Activated T-cell treated with anti-CD3 and anti-CD28 coated beads, Interleukin-2, amount 50 U/mL, for 48 hours (primary cell): Measurements from ENCODE around the gene ECHDC3.

Experiments used
- DNase-seq, 2 experiments: peaks; one replicate each; pipeline ENCODE4 v3.0.0-alpha.2; 2020

ECHDC3 gene

DNA sequence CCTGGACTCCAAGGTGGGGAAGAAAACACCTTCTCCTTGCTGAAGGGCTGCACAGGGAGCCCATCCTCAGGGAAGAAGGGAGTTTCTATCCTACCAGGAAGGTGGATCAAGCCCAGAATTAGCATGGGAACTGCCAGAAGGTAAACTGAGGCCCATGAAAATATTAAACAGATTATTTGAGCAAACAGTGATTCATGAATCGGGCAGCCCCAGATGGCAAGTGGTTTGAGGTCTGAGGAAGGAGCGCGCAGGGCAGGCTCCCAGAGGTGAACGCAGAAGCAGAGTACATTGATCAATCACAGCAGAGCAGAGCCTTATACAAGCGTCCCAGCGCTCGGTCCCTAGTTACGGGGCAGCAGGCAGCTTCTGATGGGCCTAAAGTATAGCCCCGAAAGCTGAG lies 45.2 kb downstream of the ECHDC3 start:
- no peak for DNase-seq

DNA sequence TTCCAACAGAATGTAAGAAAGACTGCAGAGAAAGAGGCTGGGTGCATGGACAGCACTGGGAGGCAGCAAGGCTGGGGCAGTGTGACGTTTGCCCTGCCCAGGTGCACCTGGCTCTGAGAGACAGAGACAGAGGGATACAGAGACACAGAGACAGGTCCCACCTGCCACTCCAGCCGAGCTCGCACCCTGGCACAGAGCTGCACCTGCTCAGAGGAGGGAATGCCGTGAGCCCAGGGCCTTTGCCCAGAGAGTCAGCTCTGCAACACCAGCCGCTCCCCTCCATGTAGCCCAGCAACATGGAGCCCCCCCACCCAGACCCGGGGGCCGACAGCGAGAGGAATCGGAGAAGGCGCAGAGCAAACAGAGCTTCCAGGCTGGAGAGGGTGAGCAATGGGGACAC lies 45.7 kb downstream of the ECHDC3 start:
- DNase-seq: no peak

DNA sequence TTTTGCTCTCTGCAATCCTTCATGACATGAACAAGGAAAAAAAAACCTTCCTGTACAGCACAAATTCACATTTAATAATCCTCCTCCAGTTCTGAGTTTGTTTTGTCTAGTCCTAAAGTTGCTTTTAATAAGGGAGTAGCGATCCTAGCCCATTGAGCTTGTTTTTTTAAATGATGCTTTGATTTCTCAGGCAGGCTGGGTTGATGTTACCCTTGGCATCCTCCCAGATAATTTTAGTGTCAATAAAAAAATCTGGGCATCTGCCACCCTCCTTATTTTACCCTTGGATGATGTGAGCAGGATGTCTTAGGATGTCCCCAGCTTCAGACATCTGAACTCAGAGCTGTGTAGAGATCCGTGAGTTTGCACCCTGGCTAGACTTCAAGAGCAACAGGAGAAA lies 47.1 kb downstream of the ECHDC3 start:
- no peak for DNase-seq

DNA sequence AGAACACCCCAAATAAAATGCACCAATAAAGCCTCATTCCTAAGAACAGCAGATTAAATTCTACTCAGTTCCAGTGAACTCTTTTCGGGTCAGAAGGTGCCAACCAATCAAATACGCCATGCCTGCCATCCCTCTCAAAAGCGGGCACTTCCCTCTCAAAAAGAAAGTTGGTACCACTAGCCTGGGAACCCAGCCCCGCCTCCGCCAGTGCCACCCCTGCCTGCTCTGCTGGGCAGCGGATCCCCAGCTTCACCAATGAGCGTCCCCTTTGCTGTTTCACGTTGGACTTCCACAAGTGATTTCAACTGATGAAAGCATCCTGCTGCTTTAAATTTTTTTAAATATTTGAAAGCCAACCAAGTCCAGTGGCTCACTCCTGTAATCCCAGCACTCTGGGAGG lies 47.8 kb downstream of the ECHDC3 start:
- DNase-seq: no peak

DNA sequence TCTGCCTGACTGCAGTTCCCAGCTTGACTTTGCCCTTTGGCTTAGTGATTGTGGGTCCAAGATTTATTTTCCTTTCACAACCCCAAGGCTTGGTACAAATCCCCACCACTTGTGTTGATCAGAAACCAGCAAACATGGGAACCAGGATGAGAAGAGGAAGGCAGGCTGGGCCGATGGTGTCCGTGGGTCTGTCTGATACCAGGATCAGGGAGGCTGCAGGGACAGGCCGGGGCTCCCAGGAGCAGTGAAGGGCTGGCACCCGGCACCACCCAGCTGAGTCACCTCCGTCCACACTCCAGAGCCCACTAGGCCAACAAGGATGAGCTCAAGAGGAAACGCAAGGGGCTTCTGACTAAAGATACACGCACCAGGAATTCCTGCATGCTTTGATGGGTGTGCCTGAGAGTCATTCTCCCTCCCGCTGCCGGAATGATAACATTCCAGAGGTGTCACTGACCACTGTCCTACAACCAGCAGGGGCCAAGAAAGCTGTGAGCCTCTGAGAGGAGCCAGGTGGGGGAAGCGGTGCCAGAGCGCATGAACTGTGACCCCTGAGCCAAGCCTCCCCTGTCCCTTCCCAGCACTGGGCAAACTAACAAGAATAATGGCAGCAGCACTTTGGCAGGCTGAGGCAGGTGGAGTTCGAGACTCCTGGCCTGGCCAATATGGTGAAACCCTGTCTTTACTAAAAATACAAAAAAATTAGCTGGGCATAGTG lies 51.7 kb downstream of the ECHDC3 start:
- no peak for DNase-seq

DNA sequence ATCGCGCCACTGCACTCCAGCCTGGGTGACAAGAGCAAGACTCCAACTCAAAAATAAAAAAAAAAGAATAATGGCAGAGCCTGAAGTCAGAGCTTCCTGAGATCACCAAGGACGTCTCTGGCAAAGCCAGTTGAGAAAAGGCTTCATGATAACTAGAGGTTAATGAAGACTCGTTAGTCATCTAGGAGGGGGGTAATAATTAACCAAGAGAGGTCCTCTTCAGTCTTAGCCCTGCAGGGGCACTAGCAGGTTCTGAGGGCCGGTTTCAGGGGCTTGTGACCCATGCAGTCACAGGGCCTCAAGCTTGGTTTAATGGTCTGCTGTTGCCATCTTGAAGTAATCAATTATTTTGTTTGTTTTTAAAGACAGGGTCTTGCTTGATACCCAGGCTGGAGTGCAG lies 52.4 kb downstream of the ECHDC3 start:
- DNase-seq: no peak

DNA sequence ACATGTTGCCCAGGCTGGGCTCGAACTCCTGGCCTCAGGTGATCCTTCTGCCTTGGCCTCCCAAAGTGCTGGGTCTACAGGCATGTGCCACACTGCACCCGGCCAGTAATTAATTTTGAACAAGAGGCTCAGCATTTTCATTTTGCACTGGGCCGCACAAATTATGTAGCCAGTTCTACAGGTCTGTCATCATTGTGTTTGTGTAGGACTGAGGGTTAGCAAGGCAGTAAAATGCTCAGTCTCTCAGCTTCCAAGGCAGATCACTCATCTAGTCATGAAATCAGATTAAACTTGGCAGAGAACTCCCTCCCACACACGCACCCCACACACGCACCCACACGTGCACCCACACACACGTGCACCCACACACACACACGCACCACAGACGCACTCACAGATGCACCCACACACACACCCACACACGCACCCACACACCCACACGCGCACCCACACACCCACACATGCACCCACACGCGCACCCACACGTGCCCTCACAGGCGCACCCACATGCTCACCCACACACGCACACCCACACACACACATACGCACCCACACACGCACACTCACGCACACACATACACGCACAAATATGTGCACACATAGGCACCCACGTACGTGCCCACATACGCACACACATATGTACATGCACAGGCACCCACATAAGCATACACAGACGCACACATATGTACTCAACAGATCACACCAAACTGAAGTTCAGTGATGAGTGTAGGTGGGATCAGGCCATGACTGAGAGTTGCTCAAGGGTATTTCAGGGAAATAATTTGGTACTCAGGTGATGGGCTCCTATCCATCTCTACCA lies 53.1 kb downstream of the ECHDC3 start:
- no peak for DNase-seq

DNA sequence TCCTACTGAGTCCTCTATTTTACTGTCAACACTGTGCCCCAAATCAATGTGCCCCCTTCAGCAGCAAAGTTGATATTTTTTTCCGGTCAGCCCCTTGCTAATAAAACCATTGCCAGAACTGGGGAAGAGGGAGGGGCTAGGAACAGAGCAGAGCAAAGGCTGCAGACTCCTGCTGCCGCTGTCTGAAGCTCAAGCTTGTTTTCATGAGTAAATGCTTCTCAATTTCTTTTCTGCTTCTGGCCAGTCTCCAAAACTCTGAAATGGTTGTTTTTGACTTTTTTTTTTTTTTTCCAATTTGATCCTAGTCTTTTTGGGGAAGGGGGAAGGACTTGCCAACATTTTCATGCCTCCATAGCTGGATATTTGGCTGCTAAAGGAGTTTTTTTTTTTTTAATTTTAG lies 54.3 kb downstream of the ECHDC3 start:
- DNase-seq: no peak

DNA sequence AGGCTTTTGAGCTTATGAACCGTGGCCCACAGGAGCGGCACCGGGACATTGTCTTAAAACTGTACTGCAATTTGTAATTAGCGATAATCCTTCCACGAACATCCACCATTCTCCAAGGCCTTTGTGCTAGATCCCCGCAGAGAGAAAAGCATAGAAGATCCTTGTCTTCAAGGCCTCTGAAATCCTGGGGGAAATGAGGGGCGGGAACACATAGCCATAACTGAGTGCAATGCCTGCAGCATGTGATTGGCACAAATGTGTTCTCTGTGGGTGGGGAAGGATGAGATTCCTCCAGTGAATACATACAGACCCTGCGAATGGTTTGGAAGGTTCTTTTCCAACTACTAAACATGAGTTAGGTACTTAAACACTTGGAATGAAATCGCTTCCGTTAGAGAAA lies 55.1 kb downstream of the ECHDC3 start:
- DNase-seq: no peak

DNA sequence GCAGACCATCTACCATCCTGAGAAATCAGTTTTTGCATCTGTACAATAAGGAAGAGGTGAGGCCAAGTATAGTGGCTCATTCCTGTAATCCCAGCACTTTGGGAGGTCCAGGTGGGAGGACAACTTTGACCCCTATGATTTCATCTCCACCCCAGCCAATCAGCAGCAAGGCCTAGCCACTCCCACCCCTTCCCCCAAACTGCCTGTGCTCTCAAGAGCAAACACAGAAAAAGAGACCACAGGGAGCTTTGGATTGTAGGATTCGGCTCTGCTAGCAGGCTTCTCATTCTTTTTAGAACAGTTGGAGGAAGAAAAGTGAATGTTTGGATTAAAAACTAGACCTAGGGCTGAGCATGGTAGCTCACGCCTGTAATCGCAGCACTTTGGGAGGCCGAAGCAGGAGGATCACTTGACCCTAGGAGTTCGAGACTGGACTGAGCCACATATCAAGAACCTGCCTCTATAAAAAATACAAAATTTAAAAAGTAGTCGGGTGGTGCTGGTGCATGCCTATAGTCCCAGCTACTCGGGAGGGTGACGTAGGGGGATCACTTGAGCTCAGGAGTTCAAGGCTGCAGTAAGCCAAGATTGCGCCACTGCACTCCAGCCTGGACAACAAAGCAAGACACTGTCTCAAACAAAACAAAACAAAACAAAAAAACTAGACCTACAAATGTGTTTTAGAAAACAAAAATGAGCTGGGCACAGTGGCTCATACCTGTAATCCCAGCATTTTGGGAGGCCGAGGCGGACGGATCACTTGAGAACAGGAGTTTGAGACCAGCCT lies 55.9 kb downstream of the ECHDC3 start:
- no peak for DNase-seq

DNA sequence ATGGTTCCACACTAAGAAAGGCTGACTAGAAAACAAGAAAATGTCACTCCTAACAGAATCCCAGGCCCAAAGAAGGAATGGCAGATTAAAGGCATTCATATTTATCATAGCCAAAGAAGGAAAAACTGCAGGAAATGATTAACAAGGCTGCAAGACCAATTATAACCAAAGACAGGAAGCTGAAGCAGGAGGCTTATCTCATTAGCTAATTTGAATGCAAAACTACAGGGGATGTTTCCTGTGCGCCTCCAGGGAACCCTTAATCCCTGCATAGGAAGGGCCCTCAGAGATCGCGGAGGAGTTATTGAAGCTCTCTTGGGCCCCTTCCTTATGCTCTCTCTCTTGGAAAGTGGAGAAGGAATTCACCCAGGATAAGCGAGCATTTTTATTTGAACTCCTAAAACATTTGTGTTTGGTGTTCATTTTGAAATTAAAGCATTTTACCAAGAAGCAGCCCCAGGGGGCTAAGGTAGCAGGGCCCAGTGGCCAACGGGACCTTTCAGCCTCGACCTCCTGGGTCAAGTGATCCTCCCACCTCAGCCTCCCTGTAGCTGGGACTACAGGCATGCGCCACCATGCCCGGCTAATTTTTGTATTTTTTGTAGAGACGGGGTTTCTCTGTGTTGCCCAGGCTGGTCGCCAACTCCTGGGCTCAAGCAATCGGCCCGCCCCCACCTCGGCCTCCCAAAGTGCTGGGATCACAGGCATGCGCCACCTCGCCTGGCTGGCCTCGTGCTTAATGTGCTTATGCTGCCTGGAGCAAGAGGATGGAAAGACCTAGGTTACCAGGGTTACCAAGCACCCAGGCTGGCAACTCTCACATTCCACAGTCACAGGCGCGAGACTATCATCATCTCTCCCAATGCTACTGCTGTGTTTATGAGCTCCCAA lies 56.9 kb downstream of the ECHDC3 start:
- DNase-seq: no peak

DNA sequence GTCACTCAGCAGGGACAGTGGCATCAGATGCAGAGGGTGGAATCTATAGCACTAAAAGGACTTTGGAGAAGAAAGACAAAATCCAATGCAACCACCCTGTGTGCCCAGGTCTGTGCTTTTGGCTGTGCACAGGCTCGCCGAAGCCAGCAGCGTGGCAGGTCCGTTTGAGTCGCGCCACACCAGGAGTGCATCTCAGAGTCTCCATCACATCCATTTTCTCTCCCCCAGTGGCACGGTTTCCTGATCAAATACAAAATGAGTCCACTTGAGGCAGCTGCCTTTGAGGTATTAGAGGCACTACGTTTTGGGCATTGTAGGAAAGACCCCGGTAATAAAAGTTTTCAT lies 57.5 kb downstream of the ECHDC3 start:
- DNase-seq: no peak

DNA sequence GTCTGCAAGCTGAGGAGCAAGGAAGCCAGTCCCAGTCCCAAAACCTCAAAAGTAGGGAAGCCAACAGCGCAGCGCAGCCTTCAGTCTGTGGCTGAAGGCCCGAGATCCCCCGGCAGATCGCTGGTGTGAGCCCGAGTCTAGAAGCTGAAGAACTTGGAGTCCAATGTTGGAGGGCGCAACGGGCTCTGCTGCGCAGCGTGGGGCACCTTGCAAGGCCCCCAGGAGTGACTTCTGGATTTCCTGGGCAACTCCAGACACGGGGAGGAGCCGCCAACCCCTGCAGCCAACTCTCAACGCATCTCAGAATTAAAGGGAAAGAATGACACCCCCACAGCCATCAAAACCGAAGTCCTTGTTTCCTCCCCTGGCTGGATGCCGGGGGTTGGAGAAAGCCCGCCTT lies 62.2 kb downstream of the ECHDC3 start:
- DNase-seq: no peak

DNA sequence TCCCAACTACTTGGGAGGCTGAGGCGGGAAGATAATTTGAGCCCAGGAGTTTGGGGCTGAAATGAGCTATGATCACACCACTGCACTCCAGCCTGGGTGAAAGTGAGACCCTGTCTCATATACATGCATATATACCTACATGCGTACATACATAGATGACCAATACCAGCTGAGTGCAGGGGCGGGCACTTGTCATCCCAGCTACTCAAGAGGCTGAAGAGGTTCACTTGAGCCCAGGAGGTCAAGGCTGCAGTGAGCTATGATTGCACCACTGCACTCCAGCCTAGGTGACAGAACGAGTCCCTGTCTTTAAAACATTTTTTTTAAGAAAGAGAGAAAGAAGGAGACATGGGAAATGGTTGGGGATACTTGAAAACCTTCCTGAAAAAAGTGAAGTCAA lies 63.6 kb downstream of the ECHDC3 start:
- DNase-seq: no peak

DNA sequence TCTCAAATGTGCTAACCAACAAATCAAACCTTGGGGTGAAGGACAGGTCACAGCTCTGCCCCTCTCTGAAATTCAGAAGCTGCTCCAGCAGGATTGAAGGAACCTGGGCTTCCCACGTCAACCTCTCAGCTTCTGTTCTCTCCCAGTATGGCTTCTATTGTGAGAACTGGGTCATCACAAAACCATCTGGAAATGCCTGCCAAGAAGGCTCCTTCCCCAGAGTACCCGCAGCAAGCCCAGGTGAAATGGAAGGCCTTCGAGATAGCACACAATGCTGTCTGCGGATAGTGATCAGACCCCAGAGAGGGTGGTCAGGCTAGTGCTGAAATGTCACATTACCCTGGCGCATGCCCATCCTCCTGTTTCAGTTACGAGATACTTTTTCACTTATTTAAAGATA lies 64.5 kb downstream of the ECHDC3 start:
- no peak for DNase-seq

DNA sequence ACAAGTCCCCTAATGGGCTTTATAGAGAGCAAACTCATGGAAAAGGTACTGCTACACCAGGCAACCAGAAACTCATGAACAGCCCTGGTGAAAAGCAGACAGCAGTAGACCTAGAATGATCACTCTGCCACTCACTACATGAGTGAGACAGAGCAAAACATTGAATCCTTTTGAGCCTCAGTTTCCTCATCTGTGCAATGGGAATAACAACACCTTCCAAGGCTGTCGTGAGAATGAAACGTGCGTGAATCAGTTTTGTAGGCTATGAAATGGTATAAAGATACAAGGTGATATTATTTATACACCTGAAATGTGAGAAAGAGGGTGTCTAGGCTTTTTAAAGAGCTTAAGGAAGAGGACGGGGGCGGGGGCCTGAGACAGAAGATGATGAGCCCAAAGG lies 66.6 kb downstream of the ECHDC3 start:
- DNase-seq: no peak

DNA sequence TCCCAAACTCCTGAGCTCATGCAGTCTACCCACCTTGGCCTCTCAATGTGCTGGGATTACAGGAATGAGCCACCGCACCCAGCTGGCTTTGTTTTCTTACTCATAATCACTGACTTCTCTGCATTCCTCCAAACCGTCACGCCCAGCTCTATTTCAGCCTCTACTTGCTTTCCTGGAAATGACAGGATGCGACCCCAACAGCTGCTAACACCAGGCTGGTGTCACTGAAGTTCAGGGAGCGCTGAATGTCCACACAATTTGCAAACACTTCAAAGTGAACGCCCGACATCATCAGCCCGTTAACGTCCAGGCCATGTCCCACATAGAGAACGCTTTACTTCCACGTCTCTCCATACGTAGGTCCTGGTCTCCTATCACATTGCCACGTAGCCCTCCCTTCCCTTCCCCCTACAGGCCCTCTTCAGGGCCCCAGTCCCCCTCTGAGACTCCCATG lies 68.2 kb downstream of the ECHDC3 start:
- DNase-seq: no peak

DNA sequence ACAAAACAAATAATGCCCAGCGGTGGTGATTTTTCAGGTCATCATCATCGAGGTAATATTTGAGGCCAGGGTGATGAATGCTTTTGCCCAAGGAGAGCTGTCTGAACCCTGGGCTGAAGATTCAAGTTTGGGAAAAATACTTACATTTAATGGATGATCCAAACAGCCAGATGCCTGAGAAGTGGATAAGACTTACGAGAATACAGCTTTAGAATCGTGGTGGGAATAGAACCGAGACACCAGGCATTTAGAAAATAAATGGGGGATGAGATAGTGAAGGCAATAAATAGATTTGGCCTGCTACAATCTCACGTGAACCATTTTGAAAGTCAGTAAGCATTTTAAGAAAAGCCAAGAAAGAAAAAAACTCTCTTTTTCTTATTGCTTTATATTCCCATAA lies 68.8 kb downstream of the ECHDC3 start:
- no peak for DNase-seq

DNA sequence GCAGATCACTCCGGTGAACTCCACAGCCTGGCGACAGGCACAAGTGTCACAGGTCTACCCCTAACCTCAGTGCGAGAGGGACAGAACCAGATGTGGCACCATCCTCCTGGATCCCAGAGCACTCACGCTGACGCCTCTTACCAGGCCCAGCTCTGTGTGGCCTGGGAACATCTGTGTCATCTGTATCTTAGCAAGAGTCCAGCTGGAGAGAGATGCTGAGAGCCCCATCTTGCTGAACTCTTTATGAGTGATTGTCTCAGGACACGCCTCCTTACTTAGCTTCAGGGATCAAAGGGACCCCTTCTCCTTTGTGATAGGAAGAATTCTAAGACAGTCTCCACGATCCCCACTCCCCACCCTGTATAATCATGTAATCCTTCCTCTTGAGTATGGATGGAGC lies 71.0 kb downstream of the ECHDC3 start:
- no peak for DNase-seq
